ENCODE results near the gene GLA.

Gene GLA

DNA sequence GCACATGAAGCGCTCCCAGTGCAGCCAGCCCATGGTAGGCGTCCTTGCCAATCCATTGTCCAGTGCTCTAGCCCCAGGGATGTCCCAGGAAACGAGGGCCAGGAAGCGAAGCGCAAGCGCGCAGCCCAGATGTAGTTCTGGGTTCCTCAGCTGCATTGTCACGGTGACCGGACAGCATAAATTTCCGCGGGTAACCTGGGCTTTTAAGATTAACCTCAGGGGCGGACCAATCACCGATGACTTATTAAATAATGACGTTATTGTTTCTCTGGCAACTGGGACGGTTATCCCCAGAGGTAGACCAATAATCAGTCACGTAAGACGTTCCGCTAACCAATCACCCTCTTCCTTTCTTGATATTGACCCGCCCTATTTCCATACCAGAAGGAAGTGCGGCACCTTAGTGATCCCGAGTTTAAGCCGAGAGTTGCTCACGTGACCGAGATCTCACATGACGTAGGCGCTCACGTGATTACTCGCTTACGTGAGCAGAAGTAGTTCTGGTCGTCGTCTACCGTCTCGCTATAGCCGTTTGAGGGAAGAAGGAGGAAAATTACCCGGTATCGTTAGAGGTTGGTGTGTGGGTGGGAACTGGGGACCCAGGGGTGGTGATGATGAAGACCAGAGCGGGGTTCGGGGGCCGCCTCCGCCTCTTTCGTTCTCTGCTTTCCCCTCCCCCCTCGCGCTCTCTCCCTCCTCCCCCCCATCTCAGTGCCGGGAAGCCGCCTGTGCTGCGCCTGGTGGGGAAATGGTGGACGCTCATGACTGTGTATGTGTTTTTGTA is at the start of gene GLA, which contains the start of gene HNRNPH2:
Gene GLA, minus strand, starts transcription at position 178 of the 784 bp plus-strand sequence. Its CDS starts 22 bp downstream, at position 156.
Gene HNRNPH2, plus strand, starts transcription at position 475 of the 784 bp plus-strand sequence. CDS start 3,767 bp downstream, outside the sequence.
- DNase-seq, result peak; percentile 90

DNA sequence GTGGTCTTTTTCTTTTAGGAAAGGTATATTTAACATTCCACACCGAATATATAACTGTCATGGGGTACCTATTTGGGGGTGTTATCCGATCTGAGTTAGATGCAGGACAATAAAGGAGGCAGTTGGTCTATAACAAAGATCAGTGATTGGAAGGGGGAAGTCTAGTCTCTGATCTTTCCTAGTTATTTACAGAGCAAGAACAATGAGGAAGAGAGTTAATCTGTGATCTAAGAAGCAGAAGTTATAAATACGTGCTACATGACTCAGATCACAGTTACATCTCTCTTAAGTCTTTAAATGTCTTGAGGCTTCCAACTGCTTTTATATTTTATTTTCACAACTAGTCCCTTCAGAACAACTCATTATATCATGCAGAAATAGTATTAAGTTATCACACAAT is 44.3 kb upstream of the GLA start:
- no peak for DNase-seq

DNA sequence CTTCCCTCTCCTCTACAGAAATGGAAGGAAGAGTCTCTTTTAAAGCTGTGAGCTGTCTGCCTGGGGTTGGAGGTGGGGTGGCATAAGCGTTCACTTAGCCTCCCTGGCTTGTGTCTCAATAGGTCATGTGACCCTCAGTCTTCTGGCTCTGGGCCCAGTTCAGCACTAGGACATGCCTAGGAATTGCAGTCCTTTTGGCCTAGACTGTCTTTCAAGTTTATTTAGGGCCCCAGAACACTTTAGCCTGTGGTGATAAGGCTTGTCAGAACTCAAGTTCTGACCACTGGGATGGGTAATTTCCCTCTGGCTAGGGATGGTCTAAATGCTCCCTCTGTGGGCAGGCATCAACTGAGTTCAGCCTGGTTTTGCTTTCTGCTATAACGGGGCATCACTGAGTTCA is 43.2 kb upstream of the GLA start:
- no peak for DNase-seq

DNA sequence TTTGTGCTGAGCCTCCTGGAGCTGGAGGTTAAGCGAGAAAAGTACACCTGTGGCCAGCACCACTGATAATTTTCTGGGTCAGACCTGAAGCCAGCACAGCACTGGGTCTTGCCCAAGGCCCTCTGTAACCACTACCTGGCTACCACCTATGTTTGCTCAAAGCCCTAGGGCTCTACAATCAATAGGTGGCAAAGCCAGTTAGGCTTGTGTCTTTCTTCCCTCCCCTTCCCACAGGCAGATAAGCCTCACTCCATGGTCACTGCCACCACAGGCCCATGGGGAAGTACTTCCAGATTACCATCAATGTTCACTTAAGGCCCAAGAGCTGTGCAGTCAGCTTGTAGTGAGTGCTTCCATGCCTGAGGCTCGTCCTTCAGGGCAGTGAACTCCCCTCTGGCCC is 42.4 kb upstream of the GLA start:
- no peak for DNase-seq

DNA sequence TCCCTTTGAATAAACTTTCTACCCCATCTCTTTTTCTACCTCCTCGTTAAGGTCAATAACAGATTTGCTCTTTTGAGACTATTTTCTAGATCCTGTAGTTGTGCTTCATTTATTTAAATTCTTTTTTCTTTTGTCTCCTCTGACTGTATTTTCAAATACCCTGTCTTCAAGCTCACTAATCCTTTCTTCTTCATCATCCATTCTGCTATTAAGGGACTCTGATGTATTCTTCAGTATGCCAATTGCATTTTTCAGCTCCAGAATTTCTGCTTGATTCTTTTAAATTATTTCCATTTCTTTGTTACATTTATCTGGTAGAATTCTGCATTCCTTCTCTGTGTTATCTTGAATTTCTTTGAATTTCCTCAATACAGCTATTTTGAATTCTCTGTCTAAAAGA is 41.6 kb upstream of the GLA start:
- no peak for DNase-seq

DNA sequence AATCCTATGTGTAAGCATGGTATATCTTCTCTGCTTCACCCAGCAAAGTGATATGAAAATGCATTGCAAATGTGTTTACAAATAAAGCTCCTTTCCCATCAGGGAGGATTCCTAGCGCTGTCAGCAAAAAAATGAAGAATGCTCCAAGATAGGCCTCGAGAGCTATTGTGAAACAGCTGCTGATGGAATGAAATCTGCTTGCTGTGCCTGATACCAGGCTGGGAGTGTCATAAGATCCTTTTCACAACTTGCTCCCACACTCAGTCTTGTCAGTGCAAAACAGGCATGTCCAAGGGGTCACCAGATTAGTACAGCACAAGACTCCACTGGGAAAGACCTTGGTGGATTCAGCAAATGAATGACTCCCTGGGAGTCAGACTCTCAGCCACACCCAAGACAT is 34.4 kb upstream of the GLA start:
- no peak for DNase-seq

DNA sequence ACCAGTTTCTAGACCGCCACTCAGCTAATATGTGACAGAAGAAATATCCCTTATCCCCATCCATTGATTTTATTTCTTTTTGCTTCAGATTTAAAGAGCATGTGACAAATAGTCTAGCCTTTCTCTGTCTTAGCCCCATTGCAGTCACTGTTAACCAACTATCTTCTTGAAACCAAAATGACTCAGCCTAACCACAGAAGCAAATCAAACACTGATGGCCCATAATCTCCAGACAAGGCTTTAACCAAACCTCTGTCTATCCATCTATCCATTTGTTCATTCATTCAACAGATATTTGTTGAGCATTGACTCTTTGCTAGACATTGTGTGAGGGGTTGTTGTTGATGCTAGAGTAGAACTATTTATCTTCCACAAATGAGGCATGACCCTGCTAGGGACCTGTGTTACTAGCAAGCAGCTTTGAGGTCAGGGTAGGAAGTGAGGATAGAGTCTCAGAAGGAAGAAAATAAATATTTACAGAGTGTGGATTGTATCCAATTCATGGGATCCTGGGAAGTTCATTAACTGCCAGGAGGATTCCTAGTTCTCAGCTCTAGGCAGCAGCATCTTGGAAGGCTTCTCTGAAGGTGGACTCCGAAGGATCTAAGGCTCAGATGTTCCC is 22.8 kb upstream of the GLA start:
- DNase-seq, result no peak

- no peak for DNase-seq
Measured at GRCh38 chrX:101429934-101430333, 22.2 kb upstream of the GLA start.

DNA sequence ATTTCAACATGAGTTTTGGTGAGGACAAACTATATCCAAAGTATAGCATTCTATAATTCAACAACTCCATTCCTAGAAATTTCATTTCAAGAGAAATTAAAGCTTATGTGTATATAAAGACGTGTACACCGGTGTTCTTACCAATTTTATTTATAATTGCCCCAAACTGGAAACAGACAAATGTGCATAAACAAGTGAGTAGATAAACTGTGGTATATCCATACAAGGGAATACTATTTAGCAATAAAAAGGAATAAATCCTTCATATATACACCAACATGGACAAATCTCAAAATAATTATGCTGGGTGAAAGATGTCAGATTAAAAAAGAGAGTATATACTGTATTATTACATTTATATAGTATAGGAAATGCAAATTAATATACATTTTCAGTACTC is 20.2 kb upstream of the GLA start:
- no peak for DNase-seq

DNA sequence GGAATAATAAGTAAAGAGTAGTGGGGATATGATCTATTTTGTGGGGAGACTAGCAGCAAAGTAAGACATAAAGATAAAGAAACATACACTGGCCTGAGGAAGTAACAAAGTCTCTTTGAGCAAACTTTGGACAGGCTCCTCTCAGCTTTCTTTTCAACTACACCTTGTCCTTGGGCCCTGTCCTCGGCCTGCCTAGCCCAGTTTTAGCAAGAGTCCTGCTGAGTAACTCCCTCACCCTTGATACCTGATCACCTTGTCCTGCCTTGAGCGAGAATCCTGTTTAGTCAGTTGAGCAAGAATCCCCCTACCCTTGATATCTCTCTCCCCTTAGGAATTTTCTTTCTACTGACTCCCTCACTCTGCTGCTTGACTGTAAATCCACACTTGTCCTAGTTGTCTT is 11.8 kb upstream of the GLA start:
- no peak for DNase-seq

GRCh38 chrX:101417981-101418841 is 10.5 kb upstream of the GLA start:
- no peak for DNase-seq

- DNase-seq, result no peak
Measured at GRCh38 chrX:101417190-101417589, 9.5 kb upstream of the GLA start.

GRCh38 chrX:101416691-101417090 is 9.0 kb upstream of the GLA start:
- no peak for DNase-seq

DNA sequence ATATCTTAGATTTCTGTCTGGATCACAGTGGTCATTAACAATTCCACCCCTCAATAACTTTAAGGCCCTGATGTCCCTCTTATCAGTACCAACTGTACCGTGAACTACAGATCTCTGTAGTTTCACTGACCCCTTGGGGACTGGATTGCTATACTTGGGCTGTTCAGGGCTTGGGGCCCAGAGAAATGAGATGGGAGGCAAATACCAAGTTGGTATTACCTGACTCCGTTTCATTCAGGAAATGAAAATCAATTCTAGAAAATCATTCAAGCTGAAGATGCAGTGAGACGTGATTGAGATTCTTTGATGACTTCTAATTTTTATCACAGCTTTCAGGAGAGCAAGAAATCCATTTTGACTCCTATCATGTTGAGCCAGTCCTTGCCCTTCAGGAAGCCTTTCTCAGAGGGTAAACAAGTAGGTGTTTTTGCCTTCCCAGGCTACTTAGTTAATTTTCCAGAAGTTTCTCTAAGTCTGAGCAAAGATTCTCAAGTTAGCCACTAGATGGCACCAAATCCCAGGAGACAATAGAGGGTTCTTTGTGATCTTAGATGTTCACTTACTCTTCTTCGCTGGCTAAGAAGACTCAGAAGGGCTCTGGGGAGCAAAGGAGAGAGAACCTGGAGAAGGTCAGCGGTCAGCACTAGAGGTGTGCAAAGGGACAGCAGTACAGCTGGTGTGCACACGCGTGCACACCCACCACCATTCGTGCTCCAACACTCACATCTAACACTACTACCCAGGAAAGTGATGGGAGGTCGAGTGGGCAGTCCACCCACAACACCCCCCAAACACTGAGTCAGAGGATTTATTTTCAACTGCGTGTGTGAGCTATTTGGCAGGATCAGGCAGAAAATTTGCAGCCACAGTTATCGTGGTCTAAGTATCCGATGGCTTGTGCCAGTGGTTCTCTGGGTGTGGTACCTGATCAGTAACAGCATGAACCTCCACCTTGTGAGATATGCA is 7.7 kb upstream of the GLA start:
- no peak for DNase-seq

GRCh38 chrX:101411984-101412383 is 4.3 kb upstream of the GLA start:
- DNase-seq, result no peak

DNA sequence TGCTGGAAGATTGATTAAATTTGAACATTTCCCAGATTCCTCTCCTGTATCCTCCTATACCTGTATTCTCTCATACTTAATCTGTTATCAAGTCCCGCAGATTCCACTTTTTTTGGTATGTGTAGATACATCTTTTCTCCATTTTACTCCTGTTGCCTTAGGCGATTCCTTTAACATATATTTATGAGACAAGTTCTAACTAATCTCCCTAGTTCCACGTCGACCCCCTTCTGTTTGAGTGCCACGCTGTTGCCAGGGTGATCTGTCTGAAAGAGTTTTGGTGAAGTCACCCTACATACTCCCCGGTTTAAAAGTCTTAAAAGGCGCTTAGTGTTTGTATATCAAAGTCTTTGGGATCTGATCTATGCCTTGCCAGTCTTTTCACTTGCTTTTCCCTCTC is 2.7 kb upstream of the GLA start:
- DNase-seq, result no peak

GRCh38 chrX:101409043-101409442 is 1.3 kb upstream of the GLA start:
- no peak for DNase-seq

GRCh38 chrX:101408532-101408841 is 762 bp upstream of the GLA start:
- no peak for DNase-seq

DNA sequence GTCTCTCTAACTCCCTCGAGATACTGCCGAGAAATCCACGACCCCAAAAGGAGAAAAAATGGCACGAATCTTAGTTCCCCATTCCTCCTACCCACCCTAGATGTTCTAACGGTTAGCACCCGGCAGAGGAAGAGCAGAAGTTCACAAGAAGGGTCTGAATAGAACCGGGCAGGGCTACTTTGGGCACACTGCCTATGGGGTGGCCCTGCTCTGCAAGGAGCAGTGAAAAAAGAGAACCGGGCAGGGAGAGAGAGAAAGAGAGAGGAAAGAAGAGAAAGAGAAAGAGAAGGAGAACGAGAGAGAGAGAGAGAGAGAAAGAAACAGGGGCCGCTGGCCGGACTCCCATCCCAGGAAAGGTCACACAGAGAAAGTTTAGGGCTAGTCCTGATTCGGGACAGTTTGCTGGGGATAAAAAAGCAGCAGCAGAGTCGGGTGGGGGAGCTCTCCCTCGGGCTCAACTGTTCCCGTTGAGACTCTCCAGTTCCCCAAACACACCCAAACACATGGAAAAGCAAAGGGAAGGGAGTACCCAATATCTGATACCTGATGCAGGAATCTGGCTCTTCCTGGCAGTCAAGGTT is 468 bp downstream of the GLA start:
- DNase-seq, result no peak

DNA sequence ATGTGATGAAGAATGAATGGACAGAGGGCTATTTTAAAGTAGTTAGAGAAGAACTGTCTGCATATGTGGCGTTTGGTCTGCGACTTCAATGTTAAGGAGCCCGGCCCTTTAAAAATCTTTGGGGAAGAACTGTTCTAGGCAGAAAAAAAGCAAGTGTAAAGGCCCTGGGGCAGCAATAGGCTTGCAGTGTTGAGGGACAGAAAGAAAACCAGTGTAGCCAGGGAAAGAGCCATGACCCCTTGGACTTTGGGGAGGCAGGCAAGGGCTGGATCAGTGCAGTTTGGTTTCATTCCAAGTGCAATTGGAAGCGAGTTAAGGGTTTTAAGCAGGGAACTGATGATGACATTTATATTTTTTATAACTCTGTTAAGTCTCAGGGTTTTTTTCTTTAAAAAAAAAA is 7.9 kb downstream of the GLA start:
- no peak for DNase-seq

GRCh38 chrX:101398694-101399093 is 9.0 kb downstream of the GLA start:
- no peak for DNase-seq

DNA sequence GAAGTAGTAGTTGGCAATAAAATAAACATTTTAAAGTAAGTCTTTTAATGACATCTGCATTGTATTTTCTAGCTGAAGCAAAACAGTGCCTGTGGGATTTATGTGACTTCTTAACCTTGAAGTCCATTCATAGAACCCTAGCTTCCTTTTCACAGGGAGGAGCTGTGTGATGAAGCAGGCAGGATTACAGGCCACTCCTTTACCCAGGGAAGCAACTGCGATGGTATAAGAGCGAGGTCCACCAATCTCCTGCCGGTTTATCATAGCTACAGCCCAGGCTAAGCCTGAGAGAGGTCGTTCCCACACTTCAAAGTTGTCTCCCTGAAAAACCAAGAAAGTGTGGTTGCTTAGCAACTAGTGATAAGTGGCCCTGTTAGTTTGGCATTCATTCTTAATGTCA is 9.9 kb downstream of the GLA start:
- no peak for DNase-seq

Data from stimulated activated naive CD4-positive, alpha-beta T cell treated with Interleukin-2 at 50 U/mL for 16 hours (primary cell).